Breast epithelium (tissue), 4 donors: ENCODE data around the gene CFAP58. TPM values are rescaled to one million over a fixed set of nuclear protein-coding genes. Genes with fewer than 3 reads are reported as not detected.

Experiments used
- DNase-seq, 2 donors: peaks; one replicate each; pipeline ENCODE4 v3.0.0-alpha.2; 2019; ENCODE audit warnings: low spot score in 2 of 2
- H3K27ac ChIP-seq, 2 donors: fragments of 200-600 bp; sonication (generic) in 1 of 2; one replicate each; pipeline ENCODE4 v1.5.1; 2016 to 2019; ENCODE audit warnings: mild to moderate bottlenecking in 1 of 2
- H3K27me3 ChIP-seq, 2 donors: fragments of 200-600 bp; sonication (generic) in 1 of 2; one replicate each; pipeline versions ENCODE4 v1.5.1 to v1.6.0; 2017 to 2019; ENCODE audit warnings: control low read depth in 1 of 2, mild to moderate bottlenecking in 1 of 2
- H3K36me3 ChIP-seq: fragments of 200-600 bp; one replicate; pipeline ENCODE4 v1.5.1; 2019
- H3K4me1 ChIP-seq, 2 donors: fragments of 200-600 bp; sonication (generic); one replicate each; pipeline ENCODE4 v1.5.1; 2016 to 2019; ENCODE audit warnings: control low read depth in 1 of 2
- H3K4me3 ChIP-seq, 3 donors: fragments of 200-600 bp; sonication (generic); 1 replicate in 2 of 3; 2 replicates in 1 of 3; pipeline ENCODE4 v1.5.1; 2016 to 2019; ENCODE audit warnings: mild to moderate bottlenecking in 3 of 3, moderate library complexity in 2 of 3
- H3K9me3 ChIP-seq, 2 donors: fragments of 200-600 bp; sonication (generic) in 1 of 2; one replicate each; pipeline ENCODE4 v1.5.1; 2016 to 2019; ENCODE audit warnings: control low read depth in 1 of 2
- CTCF ChIP-seq, 3 donors: fragments of 450-650 bp; IDR thresholded peaks; one replicate each; pipeline ENCODE4 v1.5.1; 2016 to 2017; ENCODE audit warnings: antibody characterized with exemption in 3 of 3, mild to moderate bottlenecking in 3 of 3, moderate library complexity in 3 of 3
- POLR2A ChIP-seq: fragments of 450-650 bp; IDR thresholded peaks from one replicate; pipeline ENCODE4 v1.6.1; 2016; ENCODE audit warnings: antibody characterized with exemption, mild to moderate bottlenecking, moderate library complexity
- POLR2AphosphoS5 ChIP-seq, 3 donors: sonication (generic); formaldehyde crosslinking; IDR thresholded peaks; one replicate each; pipeline ENCODE4 v1.6.1; 2017; ENCODE audit warnings: antibody characterized with exemption in 3 of 3
- intact Hi-C: fragments of 100-400 bp; cut with DNase I; formaldehyde crosslinking; loops from one replicate; pipeline ENCODE4 v1.15.1; 2023; ENCODE audit warnings: low total_unique reads
- total RNA-seq, 3 donors: library from RNA; depleted of rRNA; stranded (reverse); fragments of >200 nt; gene quantifications; one replicate each; pipeline ENCODE4 v1.1.0, GENCODE V29; 2016

The CFAP58 gene
- total RNA-seq, 3 donors from 2014 or later = 0.16 to 0.98 (median 0.88) TPM

DNA sequence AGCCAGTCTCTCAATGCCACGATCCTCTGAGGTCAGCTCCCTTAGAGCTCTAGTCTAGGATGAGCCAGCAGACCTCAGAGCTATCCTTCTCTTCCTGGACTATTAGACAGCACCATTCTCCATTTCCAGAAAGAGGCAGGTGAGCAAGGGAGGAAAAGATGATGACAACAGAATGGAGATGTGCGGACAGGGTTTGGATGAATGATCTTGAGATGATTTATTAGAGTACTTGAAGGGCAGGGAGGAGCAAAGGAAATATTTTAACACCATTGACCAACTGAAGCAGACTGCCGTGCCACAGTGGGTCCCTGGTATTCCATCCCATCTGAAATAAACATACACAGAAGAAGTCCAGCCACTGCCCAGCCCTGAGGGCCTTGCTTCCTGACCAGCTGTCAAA, 94.3 kb downstream of the CFAP58 start:
- no peaks in the 10 kb centered on the region for H3K4me1 ChIP-seq
- no peak overlapping the region for H3K4me3 ChIP-seq
- H3K27me3 ChIP-seq = no peaks in the 10 kb centered on the region
- H3K27ac ChIP-seq = no peak overlapping the region
- H3K9me3 ChIP-seq = no peaks in the 10 kb centered on the region
- no peaks in the 10 kb centered on the region for H3K36me3 ChIP-seq
- TF ChIP-seq POLR2AphosphoS5 (IDR thresholded peaks at IDR 0.05) = no peak
- no peak for TF ChIP-seq CTCF (IDR thresholded peaks at IDR 0.05)
- no peak for TF ChIP-seq POLR2A
- DNase-seq = no peak
- intact Hi-C loops = no loop called here

GRCh38 chr10:104449391-104449790, 95.8 kb downstream of the CFAP58 start:
- intact Hi-C loops = no loop called here
- no peak for DNase-seq
- Histone ChIP-seq H3K4me1 (no peaks in the 10 kb centered on the region), H3K9me3 (no peaks in the 10 kb centered on the region), H3K27me3 (no peaks in the 10 kb centered on the region), H3K27ac (no peak overlapping the region), H3K4me3 (no peak overlapping the region), H3K36me3 (no peaks in the 10 kb centered on the region)
- TF ChIP-seq POLR2A = no peak
- TF ChIP-seq POLR2AphosphoS5 (IDR thresholded peaks at IDR 0.05) = no peak
- TF ChIP-seq CTCF (IDR thresholded peaks at IDR 0.05) = no peak

- intact Hi-C loops = no loop called here
- Histone ChIP-seq H3K27ac (no peak overlapping the region), H3K4me3 (no peak overlapping the region), H3K9me3 (no peaks in the 10 kb centered on the region), H3K27me3 (no peaks in the 10 kb centered on the region), H3K36me3 (no peaks in the 10 kb centered on the region), H3K4me1 (no peaks in the 10 kb centered on the region)
- DNase-seq = no peak
- no peak for TF ChIP-seq POLR2A
- TF ChIP-seq POLR2AphosphoS5 (IDR thresholded peaks at IDR 0.05) = no peak
- no peak for TF ChIP-seq CTCF (IDR thresholded peaks at IDR 0.05)
Observed at GRCh38 chr10:104450490-104450889, 96.9 kb downstream of the CFAP58 start.

GRCh38 chr10:104450954-104451353, 97.3 kb downstream of the CFAP58 start:
- TF ChIP-seq POLR2A = no peak

GRCh38 chr10:104452977-104453376, 99.3 kb downstream of the CFAP58 start:
- TF ChIP-seq POLR2A = no peak
- TF ChIP-seq CTCF (IDR thresholded peaks at IDR 0.05) = no peak
- TF ChIP-seq POLR2AphosphoS5 (IDR thresholded peaks at IDR 0.05) = no peak
- H3K9me3 ChIP-seq = no peaks in the 10 kb centered on the region
- no peaks in the 10 kb centered on the region for H3K4me1 ChIP-seq
- DNase-seq = no peak
- no peak overlapping the region for H3K4me3 ChIP-seq
- H3K27ac ChIP-seq = no peak overlapping the region
- intact Hi-C loops = no loop called here
- no peaks in the 10 kb centered on the region for H3K27me3 ChIP-seq
- H3K36me3 ChIP-seq = no peaks in the 10 kb centered on the region

More at GRCh38 chr10:104450954-104451353, 97.3 kb downstream of the CFAP58 start:
- H3K27me3 ChIP-seq = no peaks in the 10 kb centered on the region
- no peak overlapping the region for H3K4me3 ChIP-seq
- no peaks in the 10 kb centered on the region for H3K36me3 ChIP-seq
- no peak overlapping the region for H3K27ac ChIP-seq
- DNase-seq = no peak
- H3K4me1 ChIP-seq = no peaks in the 10 kb centered on the region
- intact Hi-C loops = no loop called here
- no peaks in the 10 kb centered on the region for H3K9me3 ChIP-seq
